NCI-H446 treated with DMSO at 0.1 percent for 48 hours (cell line): Measurements from ENCODE around the gene C4orf50.

Experiments
- DNase-seq: peaks from one replicate; lab custom pipeline; 2025; lab: John Stamatoyannopoulos, UW

C4orf50 gene

DNA sequence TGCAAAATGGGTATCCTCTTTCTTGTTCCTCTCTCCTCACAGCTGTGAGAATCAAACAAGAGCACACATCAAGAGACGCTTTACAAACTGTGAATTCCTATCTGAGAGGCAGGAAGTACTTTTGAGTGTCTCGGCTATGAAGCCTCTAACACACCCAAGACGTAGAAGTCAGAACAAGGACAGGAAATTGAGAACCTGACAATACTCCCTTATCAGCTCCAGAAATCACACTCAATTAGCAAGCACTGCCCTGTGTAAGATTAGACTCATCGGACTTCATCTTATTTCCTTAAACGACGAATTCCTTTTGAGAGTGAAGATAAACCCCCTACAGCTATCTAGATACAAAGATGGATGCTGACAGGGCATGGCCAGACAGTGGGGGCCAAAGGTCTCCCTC is 74.7 kb downstream of the C4orf50 start:
- no peak for DNase-seq

DNA sequence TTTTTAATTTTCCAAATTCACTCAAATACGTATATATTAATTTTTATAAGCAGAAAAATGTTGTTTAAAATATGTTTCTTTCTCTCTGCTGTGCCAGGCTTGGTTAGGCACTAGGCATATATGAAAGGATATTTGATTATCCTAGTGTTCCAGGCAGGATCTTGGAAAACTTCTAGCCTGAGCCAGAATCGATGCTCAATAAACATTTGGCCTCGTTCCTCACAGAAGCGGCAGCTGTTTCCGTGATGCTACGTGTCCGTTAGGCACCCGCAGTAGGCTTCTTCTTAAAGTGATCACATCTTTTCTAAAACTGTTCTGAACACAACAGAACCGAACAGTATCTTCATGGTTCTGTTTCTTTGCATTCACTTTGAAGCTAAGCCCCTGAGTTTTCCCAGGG is 75.3 kb downstream of the C4orf50 start:
- no peak for DNase-seq

DNA sequence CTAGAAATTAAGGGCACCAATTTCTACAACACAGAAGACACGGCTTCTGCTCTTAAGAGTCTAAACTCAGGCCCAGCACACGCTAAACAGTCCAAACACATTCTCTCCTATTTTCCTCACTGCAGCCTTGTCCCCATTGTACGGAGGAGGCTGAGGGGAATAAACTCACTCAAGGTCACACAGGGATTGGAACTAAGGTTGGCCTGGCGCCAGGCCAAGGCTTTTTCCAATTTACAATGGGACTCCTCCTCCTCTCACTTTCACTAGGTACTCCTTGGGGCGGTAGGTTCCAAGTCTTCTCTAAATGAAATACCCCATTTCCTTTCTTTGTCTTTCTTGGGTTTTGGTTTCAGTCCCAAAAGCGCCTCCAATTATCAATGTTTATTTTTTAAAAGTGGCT is 76.6 kb downstream of the C4orf50 start:
- no peak for DNase-seq

DNA sequence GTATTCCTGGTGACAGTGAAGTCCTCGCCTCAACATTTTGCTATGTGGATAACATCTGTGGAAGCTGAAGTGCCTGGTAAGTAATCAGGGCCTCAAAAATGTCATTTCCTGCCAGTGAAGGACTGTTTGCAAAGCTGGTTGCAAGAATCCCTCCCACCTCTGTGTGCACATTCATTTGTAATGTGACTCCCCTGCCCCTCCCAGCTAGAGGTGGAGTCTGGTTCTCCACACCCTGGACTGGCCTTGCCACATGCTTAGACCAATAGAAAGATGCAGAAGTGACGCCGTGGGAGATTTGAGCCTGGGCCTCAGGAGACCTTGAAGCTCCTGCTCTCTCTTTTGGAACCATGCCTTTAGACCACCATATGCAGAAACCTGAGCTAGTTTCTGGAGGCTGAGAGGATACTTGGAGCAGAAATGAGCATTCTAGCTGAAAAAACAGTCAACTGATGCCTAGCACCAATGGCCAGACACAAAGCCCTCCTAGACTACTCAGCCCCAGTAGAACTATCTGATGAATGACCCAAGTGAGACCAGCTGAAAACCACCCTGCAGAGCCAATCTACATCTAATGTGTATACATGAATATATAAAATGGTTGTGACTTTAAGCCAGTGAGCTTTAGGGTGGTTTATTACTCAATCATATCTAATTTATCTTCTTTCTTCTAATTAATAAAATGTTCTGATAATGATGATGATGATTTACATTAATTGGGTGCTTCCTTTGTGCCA is 77.6 kb downstream of the C4orf50 start:
- DNase-seq: peak; percentile 13

DNA sequence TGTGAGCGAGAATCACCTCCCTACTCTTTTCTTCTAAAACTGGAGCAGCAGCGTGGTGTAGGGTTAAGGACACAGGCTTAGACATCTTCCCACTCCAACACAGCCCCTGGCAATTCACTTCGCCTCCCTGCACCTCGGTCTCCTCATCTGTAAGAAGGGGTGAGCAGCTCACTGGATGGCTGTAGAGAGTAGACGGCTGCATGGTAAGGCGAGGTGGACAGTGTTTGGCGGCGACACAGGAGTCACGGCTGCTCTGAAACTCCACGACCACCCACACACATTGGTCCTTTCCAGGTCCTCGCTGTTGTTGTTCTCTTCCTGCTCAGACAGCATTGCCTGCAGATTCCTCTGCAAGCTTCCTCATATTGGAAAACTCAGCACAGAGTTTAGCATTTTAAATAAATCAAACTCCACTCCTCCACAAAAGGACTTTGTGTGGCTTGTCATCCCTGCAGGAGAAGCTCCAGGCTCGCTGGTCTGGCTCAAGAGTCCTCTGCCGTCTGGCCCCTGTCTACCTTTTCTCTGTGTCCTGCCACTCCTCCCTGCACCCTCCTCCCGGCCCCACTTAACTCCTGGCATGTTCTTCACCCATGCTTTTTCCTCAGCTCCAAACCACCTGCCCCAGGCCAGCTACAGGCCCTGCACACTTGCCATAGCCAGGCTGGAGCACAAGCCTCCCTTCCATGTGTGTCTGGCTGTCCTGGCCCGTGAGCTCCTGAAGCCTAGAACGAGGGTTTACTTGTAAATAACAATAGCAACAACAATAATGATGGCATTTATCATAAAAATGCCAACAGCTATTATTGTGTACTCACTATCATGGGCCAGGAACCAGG is 84.0 kb downstream of the C4orf50 start:
- no peak for DNase-seq

DNA sequence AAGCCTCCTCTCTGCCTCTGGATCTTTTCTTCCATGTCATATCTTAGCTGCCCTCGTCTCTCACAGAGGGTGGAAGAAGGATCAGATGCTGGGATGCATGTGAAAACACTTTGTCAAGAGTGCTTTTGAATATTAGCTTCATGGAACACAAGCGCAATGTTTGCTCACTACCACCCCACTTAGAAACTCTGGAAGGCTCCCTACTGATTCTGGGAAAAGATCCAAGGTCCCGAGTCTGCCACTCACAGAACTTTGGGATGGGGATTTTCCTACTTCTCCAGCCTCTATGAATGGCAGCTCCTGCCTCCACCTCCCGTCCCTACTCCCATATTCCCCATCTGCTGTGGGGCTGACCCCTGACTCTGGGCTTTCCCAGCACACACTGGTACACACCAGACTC is 85.1 kb downstream of the C4orf50 start:
- DNase-seq: peak; percentile 33

DNA sequence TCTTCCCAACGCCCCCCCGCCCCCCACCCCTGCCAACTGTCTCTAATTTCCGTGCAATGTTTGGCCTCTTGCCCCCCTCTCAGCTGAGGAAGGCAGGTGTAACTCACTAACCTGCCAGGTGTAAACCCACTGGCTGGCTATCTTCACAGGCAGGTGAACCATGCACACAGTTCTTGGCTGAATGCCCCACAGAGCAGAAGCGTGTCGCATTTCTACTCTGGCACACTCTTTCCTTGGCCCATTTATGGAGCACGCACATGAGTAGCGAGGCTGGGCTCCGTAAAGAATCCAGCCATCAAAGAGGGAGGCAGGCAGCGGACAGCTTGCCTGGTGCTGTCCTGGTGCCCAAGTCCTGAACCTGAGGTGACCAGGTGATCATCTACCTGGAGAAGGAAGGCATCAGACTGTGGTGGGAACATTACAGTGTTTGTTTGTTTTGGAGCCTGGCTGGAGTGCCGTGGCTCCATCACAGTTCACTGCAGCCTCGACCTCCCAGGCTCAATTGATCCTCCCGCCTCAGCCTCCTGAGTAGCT is 86.1 kb downstream of the C4orf50 start:
- no peak for DNase-seq

DNA sequence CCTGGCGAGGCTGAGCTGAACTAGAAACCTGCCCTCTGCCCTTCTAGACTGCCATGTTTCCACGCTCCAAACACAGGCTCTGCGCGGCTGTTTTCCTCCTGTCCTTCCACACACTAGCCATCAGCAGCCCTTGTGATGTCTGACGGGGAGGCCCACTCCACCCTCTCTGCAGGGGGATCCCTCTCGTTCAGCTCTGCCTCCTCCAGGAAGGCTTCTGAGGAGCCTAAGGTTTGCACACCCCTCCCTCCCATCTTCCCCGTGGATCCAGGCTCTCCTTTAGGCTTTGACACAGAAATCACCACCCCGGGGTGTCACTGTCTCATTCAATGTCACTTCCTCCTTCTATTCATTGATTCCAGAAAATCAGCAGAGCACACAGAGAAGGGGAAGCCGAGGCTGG is 86.7 kb downstream of the C4orf50 start:
- no peak for DNase-seq

DNA sequence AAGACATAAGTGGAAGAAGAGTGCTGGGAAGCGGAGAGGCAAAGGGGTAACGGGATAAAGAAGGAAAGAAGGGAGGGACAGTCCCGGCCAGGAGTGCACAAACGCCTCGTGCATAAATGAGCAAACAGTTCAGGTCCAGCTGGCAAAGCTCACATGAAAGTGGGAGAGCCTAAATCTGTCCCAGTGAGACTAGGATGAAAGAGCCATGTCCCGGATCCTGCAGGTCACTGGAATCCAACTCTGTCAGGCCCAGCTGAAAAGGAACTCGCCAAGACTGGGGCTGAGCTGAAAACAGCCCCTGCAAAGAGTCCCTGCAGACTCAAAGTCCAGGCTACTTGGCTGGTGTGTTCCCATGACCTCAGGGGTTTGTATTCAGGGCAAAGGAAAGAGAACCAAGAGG is 87.4 kb downstream of the C4orf50 start:
- DNase-seq: no peak

DNA sequence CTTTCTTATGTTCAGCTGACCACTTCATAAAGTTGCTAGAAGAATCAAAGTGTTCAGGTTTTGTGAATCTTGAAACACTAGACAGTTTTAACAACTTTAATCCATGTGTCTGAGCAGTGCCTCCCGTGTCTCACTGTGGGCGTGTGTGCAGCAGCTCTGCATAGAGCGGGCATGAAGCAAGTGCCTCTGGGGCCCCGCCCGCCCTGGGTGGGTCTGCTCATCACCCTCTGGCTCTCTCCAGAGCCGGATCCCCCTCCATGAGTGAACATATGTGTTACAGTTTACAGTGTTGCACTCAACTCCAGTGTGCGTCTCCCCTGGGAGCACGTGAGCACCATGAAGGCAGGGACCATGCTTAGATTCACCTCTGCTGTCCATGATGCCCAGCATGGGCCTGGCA is 87.8 kb downstream of the C4orf50 start:
- DNase-seq: no peak

DNA sequence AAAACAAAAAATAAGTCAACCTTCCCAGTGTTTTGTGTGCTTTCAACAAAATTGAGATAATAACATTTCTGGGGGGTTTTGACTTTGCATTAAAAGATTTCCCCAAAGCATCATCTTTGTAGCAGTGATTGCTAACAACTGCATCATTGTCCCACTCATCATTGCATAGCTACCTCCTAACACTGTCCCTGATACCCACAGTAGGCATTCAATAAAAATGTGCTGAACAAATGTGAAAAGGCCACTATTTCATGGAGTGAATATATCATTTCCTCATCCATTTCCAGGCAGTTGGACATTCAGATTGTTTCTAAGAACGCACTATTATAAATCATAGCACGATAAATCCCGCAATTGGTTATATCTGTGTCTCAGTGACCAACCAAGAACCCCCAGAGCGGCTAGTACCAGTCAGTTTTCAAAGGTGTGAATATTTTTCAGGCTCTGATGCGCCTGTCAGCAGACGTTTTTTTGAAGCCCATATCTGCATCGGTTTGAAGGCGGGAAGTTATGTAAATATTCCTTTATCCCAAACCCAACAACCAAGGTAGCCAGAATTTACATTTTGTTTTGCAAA is 89.3 kb downstream of the C4orf50 start:
- DNase-seq: no peak

DNA sequence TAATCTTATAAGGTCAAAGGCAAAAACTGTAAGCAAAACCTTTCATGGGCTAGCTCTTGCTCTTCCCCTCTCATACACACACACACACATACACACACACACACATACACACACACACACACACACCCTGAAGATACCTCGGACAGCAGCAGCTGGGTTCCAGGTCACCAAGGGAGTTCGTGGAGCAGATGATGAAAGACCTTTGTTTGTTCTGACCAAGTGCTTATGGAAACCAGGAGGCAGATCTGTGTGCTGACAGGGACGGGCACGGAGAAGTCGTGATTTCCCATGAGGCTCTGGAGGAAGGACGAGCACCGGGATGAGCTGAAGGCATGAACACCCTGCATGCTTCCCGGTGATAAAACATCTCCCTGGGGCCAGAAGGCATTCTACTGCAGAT is 90.0 kb downstream of the C4orf50 start:
- DNase-seq: no peak

DNA sequence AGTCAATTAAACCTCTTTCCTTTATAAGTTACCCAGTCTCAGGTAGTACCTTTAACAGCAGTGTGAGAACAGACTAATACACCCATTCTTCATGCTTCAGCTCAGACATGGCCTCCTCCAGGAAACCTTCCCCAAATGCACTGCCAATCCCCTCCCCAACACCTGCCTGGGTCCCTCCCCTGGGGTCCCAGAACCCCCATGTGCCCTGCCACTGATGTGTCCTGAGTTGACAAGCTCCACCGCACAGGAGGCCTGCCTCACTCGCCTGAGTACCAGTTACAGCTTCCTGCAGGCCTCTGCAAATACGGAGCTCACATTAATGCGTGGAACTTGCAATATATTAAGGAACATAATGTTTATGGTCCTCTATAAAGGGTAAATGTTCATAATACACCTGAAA is 90.5 kb downstream of the C4orf50 start:
- no peak for DNase-seq

DNA sequence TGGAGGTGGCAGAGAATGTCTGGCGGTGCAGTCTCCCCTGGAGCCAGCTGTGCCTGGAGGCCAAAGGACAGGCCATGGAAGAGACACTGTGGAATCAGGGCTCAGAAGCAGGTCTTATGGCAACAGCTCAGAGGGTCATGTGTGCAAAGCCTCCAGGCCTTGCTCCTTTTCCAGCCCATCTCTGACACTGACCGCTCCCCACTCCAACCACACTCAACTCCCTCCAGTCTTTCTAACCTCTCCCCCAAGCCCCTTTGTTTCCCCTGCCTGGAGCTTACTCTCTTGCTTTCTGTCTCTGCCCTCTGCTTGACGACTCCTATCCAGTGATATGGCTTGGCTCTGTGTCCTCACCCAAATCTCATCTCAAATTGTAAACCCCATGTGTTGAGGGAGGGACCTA is 91.1 kb downstream of the C4orf50 start:
- no peak for DNase-seq

DNA sequence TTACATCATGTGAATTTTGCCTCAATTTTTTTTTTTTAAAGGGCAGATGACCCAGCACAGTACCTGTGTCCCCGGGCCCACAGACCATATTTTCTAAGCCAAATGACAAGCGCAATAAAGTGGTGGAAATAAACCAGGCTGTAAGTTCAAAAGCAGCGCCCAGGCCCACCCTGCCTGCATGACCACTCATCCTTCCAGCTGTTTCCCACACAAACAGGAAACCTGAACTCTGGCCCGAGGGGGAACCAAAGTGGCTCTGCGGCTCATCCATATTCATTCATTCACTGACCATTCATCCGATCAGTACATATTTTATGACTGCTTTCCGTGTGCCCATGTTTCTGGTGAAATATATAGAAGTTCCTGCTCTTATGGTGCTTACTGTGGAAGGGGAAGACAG is 91.6 kb downstream of the C4orf50 start:
- no peak for DNase-seq

DNA sequence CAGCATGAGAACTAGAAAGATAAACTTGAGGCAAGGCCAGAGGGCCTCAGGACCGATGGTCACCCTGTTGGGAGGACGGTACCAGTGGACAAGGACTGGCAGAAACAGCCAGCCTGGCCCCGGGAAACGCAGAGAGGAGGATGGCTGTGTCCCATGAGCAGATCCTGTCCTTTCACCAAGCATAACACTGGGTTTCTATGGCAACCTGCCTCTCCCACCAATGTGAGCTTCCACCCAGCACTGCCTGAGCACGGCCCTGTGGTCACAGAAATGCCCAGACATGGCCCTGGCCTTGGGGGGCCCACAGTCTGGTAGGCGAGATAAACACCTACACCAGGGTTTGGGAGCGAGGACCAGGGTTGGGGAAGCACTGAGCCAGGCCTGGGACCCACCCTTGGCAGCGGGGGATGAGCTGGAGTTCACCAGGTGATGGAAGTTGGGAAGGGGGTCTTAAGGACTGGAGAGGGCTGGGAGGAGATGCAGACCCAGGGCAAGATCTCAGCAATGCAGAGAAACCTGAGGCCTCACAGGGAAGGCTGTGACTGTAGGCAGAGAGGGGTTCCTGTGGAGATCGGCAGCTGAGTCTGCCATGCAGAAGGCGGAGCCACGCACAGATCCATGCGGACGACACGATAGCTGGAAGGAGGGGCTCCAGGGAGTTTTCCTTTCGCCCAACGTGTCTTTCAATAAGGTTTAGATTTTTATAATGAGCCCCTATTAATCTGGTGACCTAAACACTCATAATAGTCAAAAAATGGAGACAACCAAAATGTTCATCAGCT is 92.6 kb downstream of the C4orf50 start:
- DNase-seq: no peak

DNA sequence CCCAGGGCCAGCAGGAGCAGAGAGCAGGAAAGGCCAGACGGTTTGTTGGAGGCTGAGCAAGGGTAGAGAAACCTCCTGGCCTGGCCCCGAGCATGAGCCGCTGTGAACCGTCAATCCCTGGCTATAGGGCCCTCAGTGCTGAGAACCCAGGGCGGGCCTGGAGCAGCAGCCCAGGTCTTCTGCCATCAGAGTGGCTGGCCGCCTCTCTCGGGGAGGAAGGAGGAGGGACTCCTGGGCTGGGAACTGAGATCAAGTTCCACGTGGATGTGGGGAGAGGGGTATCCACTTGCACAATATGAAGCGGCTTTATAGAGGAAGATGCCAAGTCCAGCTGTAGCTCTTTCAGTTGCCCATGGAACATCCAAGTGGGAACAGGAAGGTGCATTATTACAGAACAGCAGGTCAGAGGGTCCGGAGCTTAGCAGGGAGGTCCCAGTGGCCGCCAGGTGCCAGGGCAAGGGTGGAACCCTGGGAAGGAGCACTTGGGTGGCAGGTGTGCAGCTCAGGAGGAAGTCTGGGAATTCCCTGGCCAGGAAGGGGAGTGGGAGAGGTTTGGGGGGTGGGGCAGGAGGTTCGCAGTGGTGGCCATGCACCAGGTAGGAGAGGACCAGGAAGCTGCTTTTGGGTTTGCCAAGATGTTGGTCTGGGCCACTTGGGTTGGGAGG is 93.6 kb downstream of the C4orf50 start:
- no peak for DNase-seq

DNA sequence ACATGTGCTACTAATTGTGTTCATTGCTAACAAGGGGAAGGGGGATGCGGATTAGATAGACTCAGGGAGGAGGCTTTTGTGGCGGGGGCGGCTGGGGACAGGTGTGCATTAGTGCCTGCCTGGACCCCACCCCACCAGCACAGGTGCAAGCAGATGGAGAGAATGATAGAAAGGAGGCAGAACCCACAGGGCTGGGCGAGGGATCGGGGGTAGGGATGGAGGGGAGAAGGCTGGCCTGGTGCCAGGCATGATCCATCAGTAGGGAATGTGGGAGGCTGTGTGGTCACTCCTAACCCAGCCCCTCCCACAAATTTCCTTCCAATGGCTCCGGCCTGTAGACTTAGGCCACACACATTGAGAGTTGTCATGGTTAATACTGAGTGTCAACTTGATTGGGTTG is 94.9 kb downstream of the C4orf50 start:
- DNase-seq: no peak

DNA sequence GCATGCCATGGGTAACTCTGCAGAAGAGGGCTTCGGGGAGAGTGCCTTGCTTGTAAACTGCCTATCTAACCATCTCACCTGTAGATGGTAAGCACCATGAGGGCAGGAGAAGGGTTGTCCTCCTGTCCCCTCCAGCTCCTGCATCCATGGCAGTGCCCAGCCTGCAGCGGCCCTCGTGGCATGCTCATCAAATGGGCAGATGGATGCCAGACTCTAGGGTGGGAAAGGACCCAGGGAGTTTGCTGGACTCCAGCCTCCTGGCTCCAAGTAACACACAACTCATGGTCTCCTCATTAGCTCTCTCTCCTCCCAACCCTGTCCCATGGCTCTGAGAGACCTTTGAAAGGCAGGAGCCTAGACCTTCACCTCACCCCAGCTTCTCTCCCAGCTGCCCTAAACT is 95.7 kb downstream of the C4orf50 start:
- DNase-seq: no peak

DNA sequence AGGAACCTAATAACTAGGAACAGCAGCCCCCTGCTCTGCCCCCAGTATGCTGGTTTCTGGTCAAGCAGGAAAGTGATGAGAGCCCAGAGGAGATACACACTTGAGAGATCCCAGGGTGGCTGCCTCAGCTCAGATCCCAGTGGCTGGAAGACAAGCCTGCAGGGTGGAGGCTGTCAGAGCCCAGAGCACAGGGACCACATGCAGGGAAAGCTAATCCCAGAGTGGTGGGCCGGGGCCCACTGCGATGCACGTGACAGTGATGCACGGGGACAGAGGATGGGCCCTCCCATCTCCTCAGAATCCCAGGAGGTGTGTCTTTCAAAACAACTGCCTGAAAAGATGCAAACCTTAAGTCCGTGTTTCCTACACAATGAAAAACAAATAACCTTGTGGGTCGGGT is 96.2 kb downstream of the C4orf50 start:
- DNase-seq: no peak

DNA sequence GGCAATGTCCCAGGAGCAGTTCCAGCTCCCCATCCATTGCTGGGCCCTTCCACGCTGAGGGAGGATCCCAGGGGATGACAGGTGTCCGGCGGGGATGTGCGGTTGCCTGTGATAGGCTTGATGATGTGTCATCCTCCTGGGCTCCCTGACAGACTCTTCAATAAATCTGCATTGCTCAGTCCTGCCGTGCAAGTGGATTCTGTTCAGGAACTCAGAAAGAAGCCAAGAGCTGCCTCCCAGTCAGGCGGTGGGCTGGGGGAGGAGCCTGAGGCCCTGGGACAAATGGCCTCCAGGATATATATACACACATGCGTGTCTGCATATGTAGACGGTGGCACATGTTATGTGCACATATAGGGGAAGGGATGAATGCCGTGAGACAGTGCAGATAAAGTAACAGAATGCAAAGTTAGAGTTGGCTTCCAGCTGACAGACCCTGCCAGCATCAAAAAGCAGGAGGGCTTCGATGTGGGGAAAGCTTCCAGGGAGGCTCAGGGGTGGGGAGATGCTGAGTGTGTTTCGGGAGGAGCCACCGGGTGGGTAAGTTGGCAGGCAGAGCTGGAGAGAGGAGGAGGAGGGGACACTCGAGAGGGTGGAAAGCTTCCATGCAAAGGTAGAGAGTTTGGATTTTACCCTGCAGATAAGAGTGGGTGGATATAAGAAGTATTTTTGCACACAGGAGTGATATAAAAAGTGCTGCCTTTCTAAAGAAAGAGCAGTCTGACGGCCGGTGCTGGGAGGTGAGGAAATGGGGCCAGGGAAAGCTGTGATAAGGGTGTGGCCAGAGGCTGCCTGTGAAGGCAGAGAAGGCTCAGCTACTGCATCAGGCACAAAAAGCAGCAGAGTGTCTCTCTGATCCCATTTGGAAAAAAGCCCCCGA is 96.9 kb downstream of the C4orf50 start:
- DNase-seq: no peak
